Subcutaneous abdominal adipose tissue (tissue), 5 donors: ENCODE results near the gene DMKN.

ENCODE experiments used
- H3K27ac ChIP-seq: one replicate; pipeline ENCODE4 v1.7.0; 2013; ENCODE audit warnings: low read depth, mild to moderate bottlenecking, inconsistent platforms, low read length, moderate library complexity
- H3K27me3 ChIP-seq, 5 donors: one replicate each; pipeline ENCODE4 v1.7.0; 2013; ENCODE audit warnings: low read length in 5 of 5, inconsistent platforms in 1 of 5; ENCODE audit not compliant: control insufficient read depth in 5 of 5, insufficient read depth in 4 of 5
- H3K36me3 ChIP-seq, 5 donors: one replicate each; pipeline ENCODE4 v1.7.0; 2013; ENCODE audit warnings: low read length in 5 of 5; ENCODE audit not compliant: control insufficient read depth in 5 of 5, insufficient read depth in 5 of 5
- H3K4me1 ChIP-seq, 5 donors: one replicate each; pipeline ENCODE4 v1.7.0; 2013; ENCODE audit warnings: low read length in 5 of 5, mild to moderate bottlenecking in 3 of 5, moderate library complexity in 1 of 5; ENCODE audit not compliant: control insufficient read depth in 5 of 5, insufficient read depth in 5 of 5
- H3K4me3 ChIP-seq, 5 donors: one replicate each; pipeline ENCODE4 v1.7.0; 2013; ENCODE audit warnings: low read length in 5 of 5, low read depth in 1 of 5
- H3K9ac ChIP-seq, 5 donors: one replicate each; pipeline ENCODE4 v1.7.0; 2013; ENCODE audit warnings: low read length in 5 of 5, mild to moderate bottlenecking in 4 of 5, moderate library complexity in 3 of 5
- H3K9me3 ChIP-seq, 5 donors: one replicate each; pipeline ENCODE4 v1.7.0; 2013; ENCODE audit warnings: low read length in 5 of 5; ENCODE audit not compliant: control insufficient read depth in 5 of 5
- donor health status: healthy.
- donor health status: healthy.
- donor health status: healthy.
- donor health status: healthy.
- donor health status: healthy.

Gene DMKN

GRCh38 chr19:35502751-35503150 lies 10.7 kb downstream of the DMKN start:
- peaks cover 10 to 30% (median 12%) of the 10 kb centered on the region in 5 donors for H3K27me3 ChIP-seq
- H3K36me3 ChIP-seq = no peaks in the 10 kb centered on the region
- H3K9me3 ChIP-seq = no peaks in the 10 kb centered on the region
- H3K27ac ChIP-seq = no peak overlapping the region
- H3K4me1 ChIP-seq = no peaks in the 10 kb centered on the region
- no peak overlapping the region for H3K4me3 ChIP-seq
- H3K9ac ChIP-seq = no peak overlapping the region

GRCh38 chr19:35501684-35502083 lies 11.8 kb downstream of the DMKN start:
- Histone ChIP-seq H3K9ac (no peak overlapping the region), H3K27ac (no peak overlapping the region), H3K4me3 (no peak overlapping the region)

GRCh38 chr19:35500611-35501010 lies 12.8 kb downstream of the DMKN start:
- no peak overlapping the region for H3K4me3 ChIP-seq
- H3K4me1 ChIP-seq = peaks cover 0 to 1% (median 0%) of the 10 kb centered on the region in 5 donors
- no peaks in the 10 kb centered on the region for H3K36me3 ChIP-seq
- H3K9ac ChIP-seq = no peak overlapping the region
- no peak overlapping the region for H3K27ac ChIP-seq
- no peaks in the 10 kb centered on the region for H3K9me3 ChIP-seq
- H3K27me3 ChIP-seq = peaks cover 0 to 18% (median 8%) of the 10 kb centered on the region in 5 donors

More at GRCh38 chr19:35501684-35502083, 11.8 kb downstream of the DMKN start:
- H3K9me3 ChIP-seq = no peaks in the 10 kb centered on the region
- H3K4me1 ChIP-seq = no peaks in the 10 kb centered on the region
- H3K36me3 ChIP-seq = no peaks in the 10 kb centered on the region
- peaks cover 6 to 20% (median 8%) of the 10 kb centered on the region in 5 donors for H3K27me3 ChIP-seq

DNA sequence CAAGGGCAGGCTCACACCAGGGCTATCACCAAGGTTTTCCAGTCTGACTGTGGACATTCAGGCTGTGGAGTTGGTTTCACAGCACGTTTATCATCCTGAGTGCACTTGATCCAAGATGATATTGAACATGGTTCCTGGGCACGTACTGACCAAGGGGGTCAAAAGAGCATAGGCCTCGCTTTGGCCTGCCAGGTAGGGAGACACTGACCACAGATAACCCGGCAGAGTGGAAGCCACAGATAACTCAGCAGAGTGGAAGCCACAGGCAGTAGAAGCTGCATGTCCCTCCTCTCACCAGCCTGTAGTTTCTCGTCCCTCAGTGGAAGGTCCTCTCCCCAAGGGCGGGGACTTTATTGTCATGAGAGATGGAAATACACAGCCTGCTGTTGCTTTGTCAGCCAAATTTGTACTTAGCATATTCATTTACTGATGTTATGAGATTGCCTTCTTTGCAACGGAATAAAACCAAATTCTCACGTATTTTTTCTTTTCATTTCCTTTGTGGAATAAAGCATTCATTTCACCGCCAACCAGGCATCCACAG lies 14.4 kb downstream of the DMKN start:
- Histone ChIP-seq H3K27me3 (peaks cover 0 to 9% (median 7%) of the 10 kb centered on the region in 5 donors), H3K4me3 (no peak overlapping the region), H3K9me3 (no peaks in the 10 kb centered on the region), H3K27ac (no peak overlapping the region), H3K4me1 (peaks cover 0 to 8% (median 6%) of the 10 kb centered on the region in 5 donors), H3K36me3 (no peaks in the 10 kb centered on the region), H3K9ac (no peak overlapping the region)

- Histone ChIP-seq H3K36me3 (no peaks in the 10 kb centered on the region), H3K27me3 (peaks cover 0 to 8% (median 6%) of the 10 kb centered on the region in 5 donors), H3K4me1 (peaks cover 0 to 8% (median 6%) of the 10 kb centered on the region in 5 donors), H3K27ac (no peak overlapping the region), H3K9ac (no peak overlapping the region), H3K9me3 (no peaks in the 10 kb centered on the region), H3K4me3 (no peak overlapping the region)
Observed at GRCh38 chr19:35498220-35498619, 15.2 kb downstream of the DMKN start.

DNA sequence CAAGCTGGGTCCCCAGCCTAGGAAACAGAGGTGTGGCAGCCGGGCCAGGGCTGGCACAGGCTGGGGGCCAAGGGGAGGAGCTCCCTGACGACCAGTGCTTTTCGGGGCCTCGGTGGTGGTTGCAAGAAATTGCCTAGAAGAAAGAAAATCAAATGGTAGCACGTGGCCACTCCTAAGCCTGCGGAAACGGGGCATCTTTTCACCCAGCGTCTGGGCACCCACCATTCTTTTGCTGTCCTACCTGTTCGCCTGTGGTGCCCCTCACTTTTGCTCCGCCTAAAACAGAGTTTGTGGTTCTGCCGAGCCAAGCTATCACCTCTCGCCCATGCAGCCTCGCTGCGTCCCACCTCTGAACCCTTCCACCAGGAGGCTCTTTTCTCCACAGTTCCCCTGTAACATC lies 16.0 kb downstream of the DMKN start:
- Histone ChIP-seq H3K4me1 (peaks cover 0 to 8% (median 6%) of the 10 kb centered on the region in 5 donors), H3K27me3 (peaks cover 0 to 9% (median 7%) of the 10 kb centered on the region in 5 donors), H3K36me3 (no peaks in the 10 kb centered on the region), H3K4me3 (no peak overlapping the region), H3K9me3 (no peaks in the 10 kb centered on the region), H3K27ac (no peak overlapping the region), H3K9ac (no peak overlapping the region)

- Histone ChIP-seq H3K27ac (no peak overlapping the region), H3K4me1 (peaks cover 0 to 8% (median 6%) of the 10 kb centered on the region in 5 donors), H3K27me3 (peaks cover 0 to 14% (median 3%) of the 10 kb centered on the region in 5 donors), H3K9me3 (no peaks in the 10 kb centered on the region), H3K36me3 (no peaks in the 10 kb centered on the region), H3K9ac (no peak overlapping the region), H3K4me3 (peak overlapping the region in 1 of 5 donors; percentile 25)
Observed at GRCh38 chr19:35495107-35496064, 18.1 kb downstream of the DMKN start.

DNA sequence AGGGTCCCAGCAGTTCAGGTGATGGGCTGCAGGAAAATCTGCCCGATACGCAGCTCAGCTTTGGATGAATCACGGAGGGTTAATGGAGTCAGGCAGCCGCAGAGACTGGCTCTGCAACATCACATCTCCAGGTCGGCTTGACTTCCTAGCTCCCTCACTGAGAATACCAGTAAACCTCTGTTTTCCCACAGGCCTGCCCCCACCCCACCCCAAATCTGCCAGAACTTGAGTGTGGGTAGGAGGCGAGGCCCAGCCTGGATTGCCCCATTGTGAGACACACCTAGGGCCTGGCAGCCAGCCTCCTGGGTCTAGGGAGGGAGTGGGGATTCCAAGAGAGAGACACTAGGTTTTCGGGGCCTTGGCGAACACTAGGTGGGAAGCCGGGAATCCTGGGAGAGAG lies 19.5 kb downstream of the DMKN start:
- Histone ChIP-seq H3K36me3 (no peaks in the 10 kb centered on the region), H3K4me1 (peaks cover 0 to 8% (median 6%) of the 10 kb centered on the region in 5 donors), H3K27ac (no peak overlapping the region), H3K27me3 (peaks cover 0 to 9% (median 4%) of the 10 kb centered on the region in 5 donors), H3K9ac (no peak overlapping the region), H3K4me3 (no peak overlapping the region), H3K9me3 (no peaks in the 10 kb centered on the region)

GRCh38 chr19:35491836-35492360 lies 21.6 kb downstream of the DMKN start:
- Histone ChIP-seq H3K4me3 (no peak overlapping the region), H3K27ac (no peak overlapping the region), H3K9ac (no peak overlapping the region), H3K27me3 (peaks cover 0 to 13% (median 8%) of the 10 kb centered on the region in 5 donors), H3K9me3 (no peaks in the 10 kb centered on the region), H3K36me3 (no peaks in the 10 kb centered on the region), H3K4me1 (peaks cover 0 to 8% (median 6%) of the 10 kb centered on the region in 5 donors)

- Histone ChIP-seq H3K27me3 (peaks cover 0 to 13% (median 8%) of the 10 kb centered on the region in 5 donors), H3K4me3 (no peak within 1 kb of the TSS)
Observed at GRCh38 chr19:35490364-35490763, 23.1 kb downstream of the DMKN start, which contains the start of gene KRTDAP. Gene KRTDAP (minus strand): TSS chr19:35490464. CDS start chr19:35490442, 22 bp downstream.

More at GRCh38 chr19:35490364-35490763, 23.1 kb downstream of the DMKN start, which contains the start of gene KRTDAP:
- H3K27ac ChIP-seq = no peak within 1 kb of the TSS
- peaks cover 0 to 11% (median 4%) of the 10 kb centered on the region in 5 donors for H3K4me1 ChIP-seq
- H3K9ac ChIP-seq = no peak within 1 kb of the TSS
- no peaks in the 10 kb centered on the region for H3K9me3 ChIP-seq
- no peaks in the 10 kb centered on the region for H3K36me3 ChIP-seq
